ENCODE measurements around the gene CACNA1A. TPM values are rescaled to one million over a fixed set of nuclear protein-coding genes. Genes with fewer than 3 reads are reported as not detected.

Gene CACNA1A
- total RNA-seq, 1 donor from 2014 or later, result 16.5 TPM

GRCh38 chr19:13298565-13299481, 207.5 kb downstream of the CACNA1A start:
- Histone ChIP-seq H3K4me1 (no peaks in the 10 kb centered on the region), H3K27me3 (no peaks in the 10 kb centered on the region), H4K20me1 (ENCODE audit: low read depth) (no peaks in the 10 kb centered on the region), H3K4me2 (no peak overlapping the region), H3K9me3 (ENCODE audit: low read depth) (no peaks in the 10 kb centered on the region), H3K27ac (no peak overlapping the region), H3K36me3 (no peaks in the 10 kb centered on the region), H2AFZ (replicated peaks) (no peak overlapping the region), H3K79me2 (ENCODE audit: low read depth) (no peaks in the 10 kb centered on the region), H3K9ac (no peak overlapping the region), H3K4me3 (no peak overlapping the region), H3F3A (ENCODE audit: low read depth) (no peaks in the 10 kb centered on the region)
- Mint-ChIP-seq H3K9me3 (no peaks in the 10 kb centered on the region), H3K36me3 (no peaks in the 10 kb centered on the region), H3K27me3 (ENCODE audit: insufficient read depth, low read depth) (no peaks in the 10 kb centered on the region), H3K4me1 (peaks cover 18% of the 10 kb centered on the region), H3K27ac (peak overlapping the region; percentile 66), H3K4me3 (no peak overlapping the region)
- no peak for TF ChIP-seq EZH2phosphoT487 (IDR thresholded peaks at IDR 0.05)
- no peak for TF ChIP-seq EZH2 (IDR thresholded peaks at IDR 0.05)
- TF ChIP-seq CTCF (IDR thresholded peaks at IDR 0.05), result no peak
- DNase-seq (ENCODE audit: low spot score), result no peak

GRCh38 chr19:13297023-13297422, 209.3 kb downstream of the CACNA1A start:
- no peaks in the 10 kb centered on the region for H4K20me1 ChIP-seq (ENCODE audit: low read depth)
- H3K4me2 ChIP-seq, result no peak overlapping the region
- DNase-seq (ENCODE audit: low spot score), result no peak
- H3K4me3 Mint-ChIP-seq, result no peak overlapping the region
- no peaks in the 10 kb centered on the region for H3K36me3 ChIP-seq
- H3K4me3 ChIP-seq, result no peak overlapping the region
- no peaks in the 10 kb centered on the region for H3K4me1 ChIP-seq
- no peaks in the 10 kb centered on the region for H3K9me3 ChIP-seq (ENCODE audit: low read depth)
- no peak overlapping the region for H3K9ac ChIP-seq
- no peaks in the 10 kb centered on the region for H3K27me3 ChIP-seq
- H3K27me3 Mint-ChIP-seq (ENCODE audit: insufficient read depth, low read depth), result no peaks in the 10 kb centered on the region
- no peaks in the 10 kb centered on the region for H3K9me3 Mint-ChIP-seq
- H3K27ac Mint-ChIP-seq, result no peak overlapping the region
- no peak overlapping the region for H2AFZ ChIP-seq (replicated peaks)
- no peaks in the 10 kb centered on the region for H3K36me3 Mint-ChIP-seq
- H3K4me1 Mint-ChIP-seq, result peaks cover 13% of the 10 kb centered on the region
- no peak overlapping the region for H3K27ac ChIP-seq
- no peaks in the 10 kb centered on the region for H3F3A ChIP-seq (ENCODE audit: low read depth)
- no peaks in the 10 kb centered on the region for H3K79me2 ChIP-seq (ENCODE audit: low read depth)
- TF ChIP-seq EZH2 (IDR thresholded peaks at IDR 0.05), result no peak
- TF ChIP-seq CTCF (IDR thresholded peaks at IDR 0.05), result no peak
- no peak for TF ChIP-seq EZH2phosphoT487 (IDR thresholded peaks at IDR 0.05)

GRCh38 chr19:13294812-13295567, 211.3 kb downstream of the CACNA1A start:
- H3K4me3 ChIP-seq, result no peak overlapping the region
- no peak overlapping the region for H3K4me2 ChIP-seq
- TF ChIP-seq CTCF (IDR thresholded peaks at IDR 0.05), result no peak
- TF ChIP-seq EZH2phosphoT487 (IDR thresholded peaks at IDR 0.05), result no peak
- TF ChIP-seq EZH2 (IDR thresholded peaks at IDR 0.05), result no peak
- no peaks in the 10 kb centered on the region for H3K79me2 ChIP-seq (ENCODE audit: low read depth)
- H2AFZ ChIP-seq (replicated peaks), result no peak overlapping the region
- H3K9me3 ChIP-seq (ENCODE audit: low read depth), result no peaks in the 10 kb centered on the region
- no peaks in the 10 kb centered on the region for H3K27me3 ChIP-seq
- H4K20me1 ChIP-seq (ENCODE audit: low read depth), result no peaks in the 10 kb centered on the region
- Mint-ChIP-seq H3K9me3 (no peaks in the 10 kb centered on the region), H3K27ac (no peak overlapping the region), H3K36me3 (no peaks in the 10 kb centered on the region), H3K4me3 (no peak overlapping the region), H3K27me3 (ENCODE audit: insufficient read depth, low read depth) (no peaks in the 10 kb centered on the region), H3K4me1 (peaks cover 5% of the 10 kb centered on the region)
- no peak overlapping the region for H3K9ac ChIP-seq
- H3K4me1 ChIP-seq, result no peaks in the 10 kb centered on the region
- H3F3A ChIP-seq (ENCODE audit: low read depth), result no peaks in the 10 kb centered on the region
- no peak overlapping the region for H3K27ac ChIP-seq
- no peak for DNase-seq (ENCODE audit: low spot score)
- H3K36me3 ChIP-seq, result no peaks in the 10 kb centered on the region

Data from neural progenitor cell (in vitro differentiated cells).